Natural killer cell treated with Interleukin-12 subunit alpha and Interleukin-12 subunit beta and Interleukin-15 and Interleukin-18, amount 100 ng/mL, for 72 hours (primary cell): ENCODE data around the gene NEK9. TPM values are rescaled to one million over a fixed set of nuclear protein-coding genes. Genes with fewer than 3 reads are reported as not detected.
"Not testable (repeated sequence)": the region's sequence is repeated elsewhere in the genome, so short reads cannot be mapped to it uniquely, and the experiment has no call there.

Experiments
- ATAC-seq, 2 donors: fragments of 150-1000 bp; cut with Tn5 transposase in 1 of 2; sonication (Bioruptor Pico), chemical (Tn5 transposase) in 1 of 2; 2 replicates each; pipeline ENCODE4 v1.10.0; 2021
- DNase-seq: peaks from one replicate; pipeline ENCODE4 v3.0.0; 2022; ENCODE audit warnings: low spot score
- H3K27ac Mint-ChIP-seq, 2 donors: 1 replicate in 1 of 2; 2 replicates in 1 of 2; pipeline ENCODE4 v1.8.0; 2022; ENCODE audit warnings: mixed read lengths in 2 of 2, mild to moderate bottlenecking in 1 of 2, moderate library complexity in 1 of 2
- H3K27me3 Mint-ChIP-seq, 2 donors: 1 replicate in 1 of 2; 2 replicates in 1 of 2; pipeline ENCODE4 v1.8.0; 2022; ENCODE audit warnings: mixed read lengths in 2 of 2
- H3K36me3 Mint-ChIP-seq: one replicate; pipeline ENCODE4 v1.8.0; 2022; ENCODE audit warnings: mixed read lengths
- H3K4me1 Mint-ChIP-seq, 2 donors: 1 replicate in 1 of 2; 2 replicates in 1 of 2; pipeline ENCODE4 v1.8.0; 2022; ENCODE audit warnings: low read depth in 2 of 2, mixed read lengths in 2 of 2, mild to moderate bottlenecking in 1 of 2
- H3K4me3 Mint-ChIP-seq: one replicate; pipeline ENCODE4 v1.8.0; 2022; ENCODE audit warnings: mixed read lengths
- H3K9me3 Mint-ChIP-seq: 2 replicates; pipeline ENCODE4 v1.8.0; 2022; ENCODE audit warnings: mixed read lengths
- total RNA-seq, 2 donors: library from RNA; stranded (reverse); gene quantifications; one replicate each; pipeline ENCODE4 v1.2.3, GENCODE V29; 2022

The NEK9 gene
- total RNA-seq, 2 donors from 2014 or later, result 66.6 to 80.0 TPM

DNA sequence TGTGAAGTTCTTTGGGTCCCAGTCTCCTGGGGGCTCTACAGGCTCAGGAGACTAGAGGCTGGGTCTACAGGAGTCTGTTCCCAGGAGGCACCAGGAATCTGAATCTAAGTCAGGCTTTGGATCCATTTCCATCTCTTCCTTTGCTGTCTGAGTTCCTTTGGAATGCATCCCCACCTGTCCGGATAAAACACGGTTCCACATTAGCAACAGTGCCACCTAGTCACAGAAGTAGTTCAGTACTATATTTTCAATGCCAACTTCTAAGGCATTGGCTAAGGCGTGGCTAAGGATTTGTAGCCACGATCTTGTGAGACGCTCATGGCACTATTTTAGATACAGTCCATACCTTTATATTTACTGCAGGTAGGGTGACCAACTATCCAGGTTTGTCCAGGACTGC, 42.3 kb downstream of the NEK9 start:
- DNase-seq (no peak), ATAC-seq (no peak)
- H3K27ac Mint-ChIP-seq, result no peak overlapping the region
- no peaks in the 10 kb centered on the region for H3K27me3 Mint-ChIP-seq
- no peaks in the 10 kb centered on the region for H3K9me3 Mint-ChIP-seq
- H3K4me3 Mint-ChIP-seq, result no peak overlapping the region
- H3K4me1 Mint-ChIP-seq, result no peaks in the 10 kb centered on the region
- peaks cover 10% of the 10 kb centered on the region for H3K36me3 Mint-ChIP-seq

DNA sequence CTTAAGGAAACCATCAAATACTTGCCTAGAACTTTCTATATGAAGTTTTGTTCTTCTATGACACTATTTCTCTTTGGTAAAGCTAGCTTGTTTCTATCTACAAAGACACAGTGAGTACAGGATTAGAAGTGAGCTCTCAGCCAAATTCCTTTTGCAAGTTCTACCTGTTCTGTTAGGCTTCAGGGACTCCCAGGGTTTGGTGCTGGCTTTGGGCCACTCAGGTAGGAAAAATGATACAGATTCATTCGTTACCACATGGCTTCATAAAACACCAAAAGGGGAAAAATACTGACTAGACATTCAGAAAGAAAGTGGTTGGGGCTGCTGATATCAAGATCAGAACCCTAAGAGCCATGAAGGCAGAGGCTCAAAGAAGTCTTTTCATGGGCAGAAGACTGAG, 43.6 kb downstream of the NEK9 start:
- no peak for DNase-seq
- Mint-ChIP-seq H3K27me3 (no peaks in the 10 kb centered on the region), H3K9me3 (no peaks in the 10 kb centered on the region), H3K27ac (no peak overlapping the region), H3K4me3 (no peak overlapping the region), H3K36me3 (peaks cover 10% of the 10 kb centered on the region), H3K4me1 (no peaks in the 10 kb centered on the region)
- ATAC-seq, result no peak

DNA sequence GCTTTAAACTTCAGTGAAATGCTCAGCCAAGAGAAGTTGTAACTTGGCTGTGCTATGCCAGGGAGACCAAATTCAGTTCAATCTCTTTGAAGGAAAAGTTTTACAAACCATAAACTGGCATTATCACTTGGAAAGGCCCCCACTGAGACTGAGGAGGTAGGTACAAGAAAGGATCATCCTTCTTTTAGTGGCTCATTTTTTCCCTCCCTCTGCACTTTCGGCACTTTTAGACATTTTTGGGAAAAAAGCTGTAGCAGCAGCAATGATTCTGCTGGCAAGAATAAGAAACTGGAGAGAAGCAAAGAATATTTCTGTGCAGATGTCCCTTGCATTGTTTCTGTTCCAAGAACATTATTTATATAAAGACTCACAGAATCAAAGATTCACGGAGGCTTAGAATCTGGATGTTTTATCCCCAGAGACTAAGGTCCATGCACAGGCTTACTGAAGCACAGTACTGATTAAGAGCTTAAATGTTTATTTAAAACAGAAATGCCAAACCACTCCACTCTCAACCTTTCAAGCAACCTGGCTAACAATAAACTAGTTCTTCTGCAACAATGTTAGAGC, 45.1 kb downstream of the NEK9 start:
- no peaks in the 10 kb centered on the region for H3K27me3 Mint-ChIP-seq
- no peaks in the 10 kb centered on the region for H3K9me3 Mint-ChIP-seq
- ATAC-seq (no peak), DNase-seq (no peak)
- H3K27ac Mint-ChIP-seq, result no peak overlapping the region
- no peak overlapping the region for H3K4me3 Mint-ChIP-seq
- H3K36me3 Mint-ChIP-seq, result peaks cover 10% of the 10 kb centered on the region
- no peaks in the 10 kb centered on the region for H3K4me1 Mint-ChIP-seq

- Mint-ChIP-seq H3K27me3 (no peaks in the 10 kb centered on the region), H3K4me1 (no peaks in the 10 kb centered on the region), H3K4me3 (no peak overlapping the region), H3K27ac (no peak overlapping the region), H3K36me3 (peaks cover 4% of the 10 kb centered on the region), H3K9me3 (no peaks in the 10 kb centered on the region)
- DNase-seq, result no peak
- no peak for ATAC-seq
These were observed 47.3 kb downstream of the NEK9 start for GRCh38 chr14:75079521-75079920.

DNA sequence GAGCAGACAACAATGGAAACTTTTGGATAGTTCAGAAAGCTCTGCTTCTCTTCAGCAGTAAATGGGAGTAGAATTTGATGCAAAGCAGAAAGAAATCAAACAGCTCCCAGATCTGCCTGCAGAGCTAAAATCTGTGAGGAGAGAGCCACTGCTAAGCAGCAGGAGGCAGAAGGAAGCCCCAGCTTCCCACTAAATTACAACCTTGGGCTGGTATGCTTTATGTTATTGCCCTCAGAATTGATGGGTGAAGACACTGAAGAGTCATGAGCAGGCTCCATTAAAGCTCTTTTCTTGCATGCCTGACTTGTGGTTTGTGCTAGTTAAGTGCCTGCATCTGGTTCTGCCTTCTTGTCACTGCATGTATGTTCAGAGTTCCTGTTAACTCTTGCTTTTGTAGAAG, 49.1 kb downstream of the NEK9 start:
- H3K4me1 Mint-ChIP-seq, result no peaks in the 10 kb centered on the region
- DNase-seq (no peak), ATAC-seq (no peak)
- no peak overlapping the region for H3K4me3 Mint-ChIP-seq
- H3K9me3 Mint-ChIP-seq, result no peaks in the 10 kb centered on the region
- H3K27ac Mint-ChIP-seq, result no peak overlapping the region
- H3K27me3 Mint-ChIP-seq, result no peaks in the 10 kb centered on the region
- H3K36me3 Mint-ChIP-seq, result no peaks in the 10 kb centered on the region

DNA sequence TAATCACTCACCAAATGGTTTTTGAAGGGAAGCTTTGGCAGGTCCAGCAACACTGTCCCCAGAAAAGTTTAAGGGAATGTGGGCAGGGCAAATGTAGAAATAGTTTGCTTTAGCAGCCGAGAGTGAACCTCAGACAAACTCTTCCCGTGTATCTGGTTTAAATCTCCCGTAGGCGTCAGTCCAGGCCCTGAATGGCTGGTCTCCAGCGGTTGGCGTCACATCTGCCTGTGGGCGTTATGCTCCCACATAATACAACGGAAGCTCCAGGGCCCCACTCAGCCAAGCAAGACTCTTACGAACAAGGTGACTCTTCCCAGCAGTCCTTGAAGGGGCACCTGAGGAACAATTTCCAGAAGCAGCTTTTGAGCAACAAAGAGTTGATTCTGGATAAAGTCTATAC, 56.5 kb downstream of the NEK9 start:
- Mint-ChIP-seq H3K27ac (no peak overlapping the region), H3K4me3 (no peak overlapping the region), H3K9me3 (no peaks in the 10 kb centered on the region), H3K36me3 (no peaks in the 10 kb centered on the region), H3K27me3 (no peaks in the 10 kb centered on the region), H3K4me1 (peaks cover 0 to 2% of the 10 kb centered on the region in 2 donors)
- no peak for DNase-seq
- ATAC-seq, result no peak

DNA sequence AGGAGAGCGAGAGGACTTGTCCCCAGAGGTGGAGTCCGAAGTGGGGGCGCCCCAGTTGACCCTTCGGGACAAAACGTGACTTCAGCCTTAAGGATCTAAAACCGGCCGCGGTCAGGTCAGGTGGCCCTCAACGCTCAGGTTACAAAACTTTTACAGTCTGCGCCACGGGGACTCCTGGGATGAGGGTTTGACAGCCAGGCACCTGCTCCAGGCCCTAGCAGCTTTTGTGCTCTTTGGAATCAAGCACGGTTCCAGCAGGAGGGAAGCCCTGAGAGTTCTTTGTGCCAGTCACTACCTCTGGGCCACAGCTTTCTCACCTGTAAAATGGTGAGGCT, 57.1 kb downstream of the NEK9 start:
- no peaks in the 10 kb centered on the region for H3K36me3 Mint-ChIP-seq
- H3K4me3 Mint-ChIP-seq, result no peak overlapping the region
- H3K27ac Mint-ChIP-seq, result peak overlapping the region in 1 of 2 donors; percentile 38
- DNase-seq (no peak), ATAC-seq (no peak)
- H3K9me3 Mint-ChIP-seq, result no peaks in the 10 kb centered on the region
- no peaks in the 10 kb centered on the region for H3K27me3 Mint-ChIP-seq
- peaks cover 0 to 2% of the 10 kb centered on the region in 2 donors for H3K4me1 Mint-ChIP-seq

- DNase-seq (peak; percentile 89), ATAC-seq (peak; percentile 93 to 95)
- Mint-ChIP-seq H3K27me3 (no peaks in the 10 kb centered on the region), H3K36me3 (no peaks in the 10 kb centered on the region), H3K9me3 (no peaks in the 10 kb centered on the region), H3K4me3 (no peak within 1 kb of the TSS), H3K27ac (peak within 1 kb of the TSS in 1 of 2 donors; percentile 38), H3K4me1 (peaks cover under 1 to 2% of the 10 kb centered on the region in 2 donors)
These were observed 57.6 kb downstream of the NEK9 start, which contains the start of gene ZC2HC1C for GRCh38 chr14:75069121-75069810. TSS of gene ZC2HC1C (plus strand) at chr14:75069641. CDS start at chr14:75070574, 933 bp downstream.

GRCh38 chr14:75068294-75069120, 58.3 kb downstream of the NEK9 start:
- ATAC-seq, result peak in 1 of 2 donors; percentile 1
- H3K27ac Mint-ChIP-seq, result no peak overlapping the region
- no peaks in the 10 kb centered on the region for H3K27me3 Mint-ChIP-seq
- no peak overlapping the region for H3K4me3 Mint-ChIP-seq
- DNase-seq, result no peak
- no peaks in the 10 kb centered on the region for H3K9me3 Mint-ChIP-seq
- H3K36me3 Mint-ChIP-seq, result no peaks in the 10 kb centered on the region
- peaks cover 5 to 10% of the 10 kb centered on the region in 2 donors for H3K4me1 Mint-ChIP-seq

- H3K9me3 Mint-ChIP-seq, H3K27ac Mint-ChIP-seq, H3K36me3 Mint-ChIP-seq, H3K4me3 Mint-ChIP-seq, ATAC-seq, DNase-seq, H3K27me3 Mint-ChIP-seq: not testable (repeated sequence)
- peaks cover 12 to 17% of the 10 kb centered on the region in 2 donors for H3K4me1 Mint-ChIP-seq
These were observed 59.1 kb downstream of the NEK9 start for GRCh38 chr14:75067765-75068164.

DNA sequence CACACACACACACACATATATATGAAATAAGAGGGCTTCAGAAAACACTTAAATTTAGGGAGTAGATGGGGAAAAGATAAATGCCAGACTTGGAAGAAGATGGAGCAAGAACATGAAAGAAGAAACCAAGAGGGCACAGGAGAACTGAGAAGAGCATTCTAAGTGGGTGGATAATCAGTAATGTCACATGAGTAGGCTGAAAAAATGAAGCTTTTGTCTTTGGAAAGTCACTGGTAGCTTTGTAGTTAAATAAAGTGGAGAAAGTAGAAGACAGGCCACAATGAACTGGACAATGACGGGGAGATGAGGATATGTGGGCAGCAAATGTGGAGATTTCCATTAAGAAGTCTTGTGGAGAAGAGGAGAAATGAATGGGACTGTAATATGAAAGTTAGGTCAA, 59.6 kb downstream of the NEK9 start:
- H3K9me3 Mint-ChIP-seq, result no peaks in the 10 kb centered on the region
- H3K36me3 Mint-ChIP-seq, result no peaks in the 10 kb centered on the region
- H3K27me3 Mint-ChIP-seq, result no peaks in the 10 kb centered on the region
- DNase-seq (no peak), ATAC-seq (no peak)
- H3K4me3 Mint-ChIP-seq, result no peak overlapping the region
- no peak overlapping the region for H3K27ac Mint-ChIP-seq
- peaks cover 14 to 18% of the 10 kb centered on the region in 2 donors for H3K4me1 Mint-ChIP-seq

- DNase-seq (no peak), ATAC-seq (no peak)
- Mint-ChIP-seq H3K9me3 (no peaks in the 10 kb centered on the region), H3K27me3 (no peaks in the 10 kb centered on the region), H3K4me3 (no peak overlapping the region), H3K27ac (no peak overlapping the region), H3K4me1 (peaks cover 14 to 18% of the 10 kb centered on the region in 2 donors), H3K36me3 (no peaks in the 10 kb centered on the region)
These were observed 60.2 kb downstream of the NEK9 start for GRCh38 chr14:75066691-75067090.

- Mint-ChIP-seq H3K36me3 (peaks cover 6% of the 10 kb centered on the region), H3K9me3 (no peaks in the 10 kb centered on the region), H3K27ac (peak overlapping the region; percentile 82 to 95), H3K27me3 (no peaks in the 10 kb centered on the region), H3K4me3 (peak overlapping the region; percentile 97), H3K4me1 (peaks cover 19 to 22% of the 10 kb centered on the region in 2 donors)
- DNase-seq, result no peak
- no peak for ATAC-seq
These were observed 62.7 kb downstream of the NEK9 start for GRCh38 chr14:75064205-75064567.
